ENCODE results near the gene EOLA1.
"Not testable (repeated sequence)": the region's sequence is repeated elsewhere in the genome, so short reads cannot be mapped to it uniquely, and the experiment has no call there.

The EOLA1 gene

GRCh38 chrX:149513825-149514428, 26.9 kb upstream of the EOLA1 start:
- no peak overlapping the region for H3K4me3 ChIP-seq (ENCODE audit: control insufficient read depth, low read depth, low read length)
- TF ChIP-seq CTCF (IDR thresholded peaks at IDR 0.05; ENCODE audit: control insufficient read depth, insufficient read depth, low read depth, low read length, missing control alignments), result no peak
- no peak for DNase-seq (ENCODE audit: low read depth)

- no peak for DNase-seq (ENCODE audit: low read depth)
- no peak overlapping the region for H3K4me3 ChIP-seq (ENCODE audit: control insufficient read depth, low read depth, low read length)
- TF ChIP-seq CTCF (IDR thresholded peaks at IDR 0.05; ENCODE audit: control insufficient read depth, insufficient read depth, low read depth, low read length, missing control alignments), result no peak
Observed at GRCh38 chrX:149515954-149516602, 24.7 kb upstream of the EOLA1 start.

- H3K4me3 ChIP-seq (ENCODE audit: control insufficient read depth, low read depth, low read length), result no peak overlapping the region
- DNase-seq (ENCODE audit: low read depth), result no peak
- TF ChIP-seq CTCF (IDR thresholded peaks at IDR 0.05; ENCODE audit: control insufficient read depth, insufficient read depth, low read depth, low read length, missing control alignments), result no peak
Observed at GRCh38 chrX:149516604-149517003, 24.2 kb upstream of the EOLA1 start.

- H3K4me3 ChIP-seq (ENCODE audit: control insufficient read depth, low read depth, low read length), result no peak overlapping the region
- no peak for DNase-seq (ENCODE audit: low read depth)
- TF ChIP-seq CTCF (IDR thresholded peaks at IDR 0.05; ENCODE audit: control insufficient read depth, insufficient read depth, low read depth, low read length, missing control alignments), result no peak
Observed at GRCh38 chrX:149517308-149517707, 23.5 kb upstream of the EOLA1 start.

GRCh38 chrX:149518236-149518635, 22.6 kb upstream of the EOLA1 start:
- TF ChIP-seq CTCF (IDR thresholded peaks at IDR 0.05; ENCODE audit: control insufficient read depth, insufficient read depth, low read depth, low read length, missing control alignments), result no peak
- no peak overlapping the region for H3K4me3 ChIP-seq (ENCODE audit: control insufficient read depth, low read depth, low read length)
- no peak for DNase-seq (ENCODE audit: low read depth)

GRCh38 chrX:149520636-149521277, 20.1 kb upstream of the EOLA1 start:
- H3K4me3 ChIP-seq (ENCODE audit: control insufficient read depth, low read depth, low read length); DNase-seq (ENCODE audit: low read depth): not testable (repeated sequence)

- no peak for DNase-seq (ENCODE audit: low read depth)
- TF ChIP-seq CTCF (IDR thresholded peaks at IDR 0.05; ENCODE audit: control insufficient read depth, insufficient read depth, low read depth, low read length, missing control alignments), result no peak
- H3K4me3 ChIP-seq (ENCODE audit: control insufficient read depth, low read depth, low read length), result no peak overlapping the region
Observed at GRCh38 chrX:149521438-149521837, 19.4 kb upstream of the EOLA1 start.
